Midbrain (tissue), 1 donor: ENCODE measurements around the gene TNFRSF25.
"Not testable (repeated sequence)": the region's sequence is repeated elsewhere in the genome, so short reads cannot be mapped to it uniquely, and the experiment has no call there.

Experiments used
- DNase-seq: peaks from one replicate; lab custom pipeline; 2025; lab: John Stamatoyannopoulos, UW

The TNFRSF25 gene

DNA sequence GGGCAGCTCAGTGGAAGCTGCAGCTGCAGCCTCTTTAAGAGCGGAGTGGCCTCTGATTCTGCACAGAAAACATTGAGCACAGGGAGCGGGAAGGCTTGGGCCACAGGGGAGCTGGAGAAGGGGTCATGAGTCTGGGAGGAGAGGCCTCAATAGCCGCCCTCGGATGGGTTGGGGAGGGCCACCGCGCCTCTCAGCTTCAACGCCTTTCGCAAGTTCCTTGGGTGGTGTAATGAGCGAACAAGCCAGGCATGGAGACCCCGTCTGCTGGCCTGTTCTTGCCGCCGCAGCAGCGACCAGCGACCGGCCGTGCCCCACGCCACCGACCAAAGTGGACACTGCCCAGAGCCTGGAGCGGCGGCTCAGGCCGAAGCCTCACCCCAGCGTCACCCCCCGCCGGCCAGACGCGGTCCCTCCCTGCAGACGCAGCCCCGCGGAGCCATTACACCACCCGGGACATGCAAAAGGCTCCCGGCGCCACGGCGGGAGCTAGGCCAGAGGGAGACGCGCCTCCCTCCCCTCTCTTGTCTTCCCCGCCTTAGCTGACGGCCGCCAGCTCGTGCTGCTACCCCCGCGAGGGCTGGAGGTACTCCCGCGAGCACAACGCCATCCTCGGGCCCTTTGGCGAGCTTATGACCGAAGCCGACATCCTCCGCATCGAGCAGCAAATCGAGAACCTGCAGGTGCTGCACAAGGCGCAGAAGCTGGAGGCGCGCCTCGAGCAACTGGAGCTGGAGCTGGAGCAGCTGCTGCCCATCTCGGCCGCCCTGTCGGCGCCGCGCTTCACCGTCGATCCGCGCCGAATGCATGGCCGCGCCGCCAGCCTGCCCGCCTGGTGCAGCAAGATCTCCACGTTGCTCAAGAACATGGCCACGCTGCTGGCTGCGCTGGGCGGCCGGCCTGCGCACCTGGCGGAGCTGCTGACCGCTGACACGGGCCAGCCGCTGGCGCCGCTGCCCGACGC is 11.8 kb downstream of the TNFRSF25 start:
- not testable (repeated sequence) for DNase-seq

DNA sequence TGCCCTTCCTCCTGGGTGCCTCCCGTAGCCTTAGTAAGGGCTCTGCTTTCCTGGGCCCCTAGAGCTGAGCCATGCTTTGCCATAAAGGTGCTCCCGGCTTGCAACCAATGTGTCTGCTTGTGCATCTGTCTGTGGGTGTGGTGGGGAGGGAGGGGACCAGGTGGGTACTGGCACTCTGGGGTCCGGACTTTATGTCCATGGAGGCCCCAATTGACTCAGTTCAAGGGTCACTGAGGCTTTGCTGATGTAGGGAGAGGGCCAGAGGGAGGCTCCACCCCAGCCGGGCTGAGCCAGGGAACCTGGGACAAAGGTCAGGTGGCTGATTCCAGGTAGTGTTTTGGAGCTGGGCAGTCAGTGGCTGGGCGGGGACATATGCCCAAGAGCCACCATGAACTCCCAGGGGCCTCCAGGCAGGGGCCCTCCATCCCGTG is 15.0 kb downstream of the TNFRSF25 start:
- DNase-seq: no peak

DNA sequence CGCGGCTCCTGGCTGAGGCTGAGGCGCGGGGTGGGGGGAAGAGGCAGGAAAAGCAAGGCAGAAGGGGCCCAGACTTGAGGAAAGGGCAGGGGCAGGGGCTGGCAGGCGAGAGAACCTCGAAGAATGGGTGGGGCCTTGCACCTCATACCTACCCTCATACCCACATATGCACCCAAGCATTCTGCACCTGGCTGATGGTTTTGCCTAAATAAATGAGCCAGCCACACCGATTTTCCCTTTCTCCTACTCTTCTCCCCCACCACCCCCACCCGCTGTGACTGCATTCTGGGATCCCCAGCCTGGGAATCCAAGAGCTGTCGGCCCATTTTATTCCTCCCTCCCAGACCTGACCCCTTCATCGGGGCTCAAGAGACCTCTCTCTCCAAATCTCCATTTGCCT is 15.5 kb downstream of the TNFRSF25 start:
- not testable (repeated sequence) for DNase-seq

DNA sequence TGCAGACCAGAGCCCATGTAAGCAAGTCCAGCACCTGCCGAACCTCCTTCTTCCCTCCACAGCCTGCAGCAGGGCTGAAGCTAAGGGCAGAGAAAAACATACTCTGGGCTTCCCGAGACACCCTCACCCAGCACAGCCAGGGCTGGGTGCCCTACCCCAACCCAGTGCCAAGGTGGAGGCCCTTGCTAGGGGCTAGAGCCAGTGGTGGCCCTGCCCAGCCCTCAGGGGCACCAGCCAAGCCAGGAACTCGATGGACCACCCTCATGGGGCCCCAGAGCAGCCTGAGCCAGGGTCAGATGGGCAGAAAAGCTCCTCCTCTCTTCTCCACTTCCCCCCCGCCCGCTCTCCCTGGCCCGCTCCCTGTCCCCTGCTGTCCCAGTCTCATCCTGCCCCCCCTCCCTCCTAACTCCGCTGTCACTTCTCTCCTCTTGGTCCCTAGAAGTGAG is 15.9 kb downstream of the TNFRSF25 start:
- DNase-seq: no peak

DNA sequence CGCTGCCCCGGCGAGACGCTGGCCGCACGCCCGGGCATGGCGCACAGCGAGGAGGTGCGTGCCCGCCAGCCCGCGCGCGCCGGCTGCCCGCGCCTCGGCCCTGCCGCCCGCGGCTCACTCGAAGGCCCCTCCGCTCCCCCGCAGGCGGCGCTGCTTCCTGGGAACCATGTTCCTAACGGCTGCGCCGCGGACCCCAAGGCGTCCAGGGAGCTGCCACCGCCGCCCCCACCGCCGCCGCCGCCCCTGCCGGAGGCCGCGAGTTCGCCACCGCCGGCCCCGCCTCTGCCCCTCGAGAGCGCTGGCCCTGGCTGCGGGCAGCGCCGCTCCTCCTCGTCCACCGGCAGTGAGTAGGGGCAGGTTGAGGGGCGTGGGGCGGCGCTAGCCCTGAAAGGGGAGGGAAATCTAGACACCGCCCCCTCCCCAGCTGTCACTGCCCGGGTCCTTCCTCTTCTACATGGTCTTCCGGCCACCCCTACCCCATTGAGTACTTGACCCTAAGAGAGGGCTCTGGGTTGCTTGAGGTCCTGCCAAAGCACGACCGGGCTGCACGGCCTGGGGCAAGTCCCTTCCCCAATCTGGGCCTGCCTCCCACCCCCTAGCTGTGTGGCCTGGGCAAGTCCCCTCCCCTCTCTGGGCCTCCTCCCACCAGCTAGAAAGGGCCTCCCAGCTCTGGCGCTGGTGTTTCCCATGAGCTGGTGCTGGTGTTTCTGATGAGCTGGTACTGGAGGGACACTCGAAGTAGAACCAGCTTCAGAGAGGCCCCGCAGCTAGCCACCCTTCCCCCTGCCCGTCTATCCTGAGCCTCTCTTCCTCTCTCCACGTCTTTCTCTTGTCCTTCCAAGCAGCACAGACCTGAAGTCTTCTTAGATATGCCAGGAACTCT is 17.0 kb downstream of the TNFRSF25 start:
- peak; percentile 19 for DNase-seq

DNA sequence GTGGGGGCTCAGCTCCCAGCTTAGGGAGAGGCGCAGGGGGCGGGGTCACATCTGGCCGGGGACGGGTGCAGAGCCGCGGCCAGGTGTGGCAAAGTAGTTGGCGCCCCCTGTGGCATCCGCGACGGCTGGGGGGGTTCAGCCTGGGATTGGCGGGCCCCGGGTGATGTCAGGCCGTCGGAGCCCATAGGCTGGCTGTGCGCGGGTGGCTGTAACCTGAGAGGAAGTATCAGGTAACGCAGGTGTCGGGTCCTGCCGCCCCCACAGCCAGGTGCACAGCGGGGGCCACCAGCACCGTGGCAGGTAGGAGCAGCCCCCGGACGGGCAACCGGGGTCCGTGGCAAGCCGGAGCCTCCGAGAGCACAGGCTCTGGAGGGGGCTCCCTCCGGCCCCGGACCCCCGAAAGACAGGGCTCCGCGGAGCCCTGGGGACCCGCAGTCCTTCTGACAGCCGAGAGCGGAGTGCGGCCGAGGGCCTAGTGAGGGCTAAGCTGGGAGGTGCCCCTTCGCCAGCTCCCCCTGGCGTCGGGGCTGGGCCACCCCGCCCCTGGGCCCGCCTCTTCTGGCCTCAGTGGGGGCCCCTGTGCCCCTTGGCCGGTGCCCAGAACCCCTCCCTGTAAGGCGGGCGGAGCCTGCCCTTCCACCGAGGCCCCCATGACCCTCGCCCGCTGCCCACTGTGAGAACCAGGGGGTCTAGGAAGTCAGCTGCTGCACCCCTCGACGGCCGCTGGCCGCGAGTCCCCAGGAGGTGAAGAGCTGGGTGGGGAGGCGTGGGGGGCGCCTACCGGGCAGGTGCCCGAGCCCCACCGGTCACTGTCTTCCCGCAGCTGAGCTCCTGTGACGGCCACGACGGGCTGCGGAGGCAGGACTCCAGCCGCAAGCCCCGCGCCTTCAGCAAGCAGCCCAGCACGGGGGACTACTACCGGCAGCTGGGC is 17.9 kb downstream of the TNFRSF25 start:
- DNase-seq: no peak

DNA sequence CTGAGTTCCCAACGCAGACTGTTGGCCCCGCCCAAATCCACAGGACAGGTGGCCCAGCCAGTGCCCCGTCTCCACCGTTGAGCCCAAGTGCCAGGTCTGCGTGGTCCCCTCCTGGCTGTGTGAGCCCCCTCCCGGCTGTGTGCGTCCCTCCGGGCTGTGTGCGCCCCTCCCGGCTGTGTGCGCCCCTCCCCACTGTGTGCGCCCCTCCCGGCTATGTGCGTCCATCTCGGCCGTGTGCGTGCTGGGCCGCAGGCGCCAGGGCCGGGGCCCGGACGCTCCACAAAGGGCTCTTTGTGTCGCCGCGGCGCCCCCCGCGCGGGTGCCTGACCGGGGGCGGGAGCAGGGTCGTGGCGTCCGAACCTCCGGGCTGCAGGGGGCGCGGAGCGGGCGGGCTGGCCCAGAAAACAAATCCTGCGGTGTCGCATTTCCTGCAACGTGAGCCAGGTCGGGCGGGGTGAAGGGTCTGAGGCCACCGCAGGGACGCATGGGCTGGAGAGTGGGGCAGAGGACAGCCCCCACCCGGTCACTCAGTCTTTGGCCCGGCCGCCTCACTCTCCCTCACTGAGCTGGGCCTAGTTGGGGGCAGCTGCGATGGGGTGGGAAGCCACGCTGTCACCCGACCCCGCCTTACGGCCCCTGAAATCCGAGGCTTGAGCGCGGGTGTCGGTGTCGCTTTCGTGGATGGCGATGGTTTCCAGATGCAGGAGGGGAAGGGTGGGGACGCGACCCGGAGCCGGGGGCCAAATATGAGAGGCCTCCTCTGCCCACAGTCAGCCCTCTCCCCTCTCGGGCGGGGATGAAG is 18.8 kb downstream of the TNFRSF25 start:
- DNase-seq: no peak

DNA sequence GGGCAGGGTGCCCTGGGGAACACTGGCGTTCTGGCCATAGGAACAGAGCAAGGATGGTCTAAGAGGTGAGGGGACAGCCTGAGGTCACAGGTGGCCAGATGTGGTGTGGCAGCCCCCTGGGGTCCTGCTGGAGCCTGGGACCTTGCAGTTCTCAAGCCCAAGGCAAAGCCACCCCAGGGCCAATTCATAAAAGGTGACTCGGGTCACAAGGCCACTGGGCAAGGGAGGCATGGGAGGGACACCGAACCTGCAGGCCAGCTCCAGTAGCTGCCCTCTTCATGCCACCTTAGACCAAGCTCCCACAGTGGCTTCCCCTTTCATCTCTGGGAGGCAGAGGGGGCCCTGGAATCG is 19.3 kb downstream of the TNFRSF25 start:
- DNase-seq: no peak

DNA sequence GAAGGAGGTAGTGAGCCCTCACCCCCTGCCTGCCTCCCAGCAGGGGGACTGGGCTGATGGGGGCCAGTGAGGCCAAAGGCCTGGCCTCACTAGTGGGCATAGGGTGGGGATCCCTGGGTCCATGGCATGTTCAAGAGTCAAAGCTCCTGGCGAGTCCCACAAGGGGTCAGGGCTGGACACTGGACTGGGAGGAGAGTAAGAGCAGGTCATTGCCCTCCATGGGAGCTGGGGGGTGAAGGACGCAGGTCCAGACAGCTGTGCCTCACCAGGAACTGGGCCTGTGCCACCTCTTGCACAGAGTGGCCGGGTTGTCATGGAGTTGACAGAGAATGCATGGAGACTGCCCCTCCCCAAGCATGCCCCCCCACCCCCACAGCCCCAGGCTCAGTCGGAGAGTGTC is 20.0 kb downstream of the TNFRSF25 start:
- DNase-seq: not testable (repeated sequence)

DNA sequence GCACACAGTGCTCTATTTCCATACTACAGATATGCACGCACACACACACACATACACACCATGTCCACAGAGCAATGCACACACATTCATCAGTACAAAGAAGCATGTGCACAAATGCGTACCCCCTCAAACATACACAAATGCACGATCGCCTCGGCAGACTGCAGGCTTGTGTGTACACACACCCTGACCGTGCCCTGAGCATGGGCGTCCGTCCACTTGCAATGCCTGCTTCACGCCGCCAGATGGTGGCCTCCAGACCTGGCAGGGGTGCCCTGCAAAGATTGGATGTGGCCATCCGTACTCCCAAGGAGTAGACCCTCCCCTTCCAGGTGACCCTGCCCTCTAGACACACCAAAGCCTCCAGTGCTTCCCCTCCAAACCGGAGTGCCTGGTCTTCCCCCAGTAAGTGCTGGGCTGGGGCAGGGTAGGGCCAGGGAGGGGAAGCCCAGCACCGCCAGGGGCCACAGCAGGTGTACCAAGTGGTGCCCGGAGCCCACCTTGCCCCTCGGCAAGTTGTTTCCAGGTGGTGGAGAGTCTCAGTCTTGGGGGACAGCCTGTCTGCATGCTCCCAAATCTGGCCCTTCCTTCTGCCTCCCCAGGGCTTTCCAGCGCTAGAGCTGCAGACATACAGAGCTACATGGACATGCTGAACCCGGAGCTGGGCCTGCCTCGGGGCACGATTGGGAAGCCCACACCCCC is 20.8 kb downstream of the TNFRSF25 start:
- peak; percentile 0 for DNase-seq

DNA sequence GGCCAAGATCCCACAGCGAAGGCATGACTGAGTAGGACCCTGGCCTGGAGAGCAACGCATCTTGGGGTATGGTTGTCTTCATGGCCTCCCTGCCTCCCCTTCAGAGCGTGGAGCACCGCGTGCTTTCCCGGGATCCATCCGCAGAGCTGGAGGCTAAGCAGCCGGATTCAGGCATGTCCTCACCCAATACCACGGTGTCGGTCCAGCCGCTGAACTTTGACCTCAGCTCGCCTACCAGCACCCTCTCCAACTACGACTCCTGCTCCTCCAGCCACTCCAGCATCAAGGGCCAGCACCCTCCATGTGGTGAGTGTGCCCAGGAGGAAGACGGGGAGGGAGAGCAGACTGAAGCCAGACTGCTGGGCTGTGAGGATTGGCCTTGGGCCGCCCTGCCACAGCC is 21.6 kb downstream of the TNFRSF25 start:
- DNase-seq: no peak

DNA sequence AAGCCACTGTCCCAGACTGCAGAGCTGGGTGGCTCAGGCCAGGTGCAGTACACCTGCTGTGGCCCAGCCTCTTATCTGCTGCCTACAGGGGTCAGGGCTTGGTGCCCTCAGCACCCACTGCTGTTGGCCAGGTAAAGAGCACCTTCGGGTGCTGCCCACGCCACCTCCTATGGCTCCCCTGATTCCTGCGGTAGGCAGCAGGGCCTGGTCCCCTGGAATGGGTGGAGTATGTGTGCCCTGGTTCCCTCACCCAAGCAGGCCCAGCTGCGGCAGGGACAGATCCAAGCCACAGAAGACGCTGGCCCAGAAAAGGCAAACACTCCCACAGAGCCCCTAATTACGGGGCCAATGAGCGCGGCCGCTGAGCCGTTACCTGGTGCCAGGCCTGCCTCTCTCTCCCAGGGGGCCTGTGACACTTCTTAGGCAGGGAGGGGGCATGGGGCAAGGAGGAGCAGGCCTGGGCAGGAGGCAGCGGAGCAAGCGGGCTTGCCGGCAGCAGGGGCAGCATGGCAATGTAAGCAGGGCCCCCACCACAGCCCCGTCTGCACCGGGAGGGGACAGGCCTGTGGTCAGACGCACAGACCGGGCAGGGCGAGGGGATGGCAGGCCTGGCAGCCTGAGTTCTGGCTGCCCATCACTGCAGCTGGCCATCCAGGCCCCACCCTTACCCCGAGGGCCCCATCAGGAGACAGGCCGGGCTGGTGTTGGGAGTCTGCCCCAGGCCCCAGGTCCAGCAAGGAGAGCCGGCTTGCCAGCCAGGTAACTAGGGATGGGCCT is 22.4 kb downstream of the TNFRSF25 start:
- no peak for DNase-seq

DNA sequence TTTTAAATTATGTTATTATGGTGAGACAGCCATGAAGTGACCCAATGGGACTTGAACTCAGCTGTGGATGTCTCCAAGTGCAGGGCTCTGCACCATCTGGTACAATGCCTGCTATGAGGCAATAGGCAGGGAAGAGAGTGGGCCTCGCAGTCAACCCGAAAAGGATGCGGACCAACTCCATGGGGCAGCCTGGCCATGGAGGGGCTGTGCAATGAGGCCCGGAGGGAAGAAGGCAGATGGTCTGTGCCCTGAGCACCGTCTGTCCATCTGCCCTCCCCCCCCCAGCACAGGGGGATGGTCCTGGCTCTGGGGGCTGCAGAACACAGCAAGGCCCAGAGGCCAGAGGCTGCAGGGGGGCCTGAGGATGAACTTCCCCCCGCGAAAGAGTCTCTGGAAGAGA is 24.4 kb downstream of the TNFRSF25 start:
- no peak for DNase-seq

DNA sequence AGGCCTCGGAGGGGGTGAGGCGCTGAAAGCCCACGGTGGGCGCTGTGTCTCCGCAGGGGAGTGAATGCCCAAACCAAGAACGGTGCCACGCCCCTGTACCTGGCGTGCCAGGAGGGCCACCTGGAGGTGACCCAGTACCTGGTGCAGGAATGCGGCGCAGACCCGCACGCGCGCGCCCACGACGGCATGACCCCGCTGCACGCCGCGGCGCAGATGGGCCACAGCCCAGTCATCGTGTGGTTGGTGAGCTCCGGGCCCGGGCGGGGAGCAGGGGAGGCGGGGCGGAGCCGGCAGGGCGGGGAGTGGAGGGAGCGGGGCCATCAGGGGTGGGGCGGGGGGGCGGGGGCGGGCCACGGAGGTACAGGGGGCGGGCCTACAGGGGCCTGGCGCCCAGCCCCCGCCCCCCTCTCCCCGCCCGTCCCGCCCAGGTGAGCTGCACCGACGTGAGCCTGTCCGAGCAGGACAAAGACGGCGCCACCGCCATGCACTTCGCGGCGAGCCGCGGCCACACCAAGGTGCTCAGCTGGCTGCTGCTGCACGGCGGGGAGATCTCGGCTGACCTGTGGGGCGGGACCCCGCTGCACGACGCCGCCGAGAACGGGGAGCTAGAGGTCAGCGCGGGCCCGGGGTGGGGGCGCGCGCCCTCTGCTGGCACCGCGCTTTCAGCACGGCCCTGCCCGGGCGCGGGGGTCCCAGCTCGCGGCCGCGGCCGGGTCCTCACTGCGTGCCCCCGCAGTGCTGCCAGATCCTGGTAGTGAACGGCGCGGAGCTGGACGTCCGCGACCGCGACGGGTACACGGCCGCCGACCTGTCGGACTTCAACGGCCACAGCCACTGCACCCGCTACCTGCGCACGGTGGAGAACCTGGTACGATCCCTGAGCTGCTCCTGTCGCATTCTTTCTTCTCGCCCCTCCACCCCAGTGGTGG is 25.5 kb downstream of the TNFRSF25 start:
- no peak for DNase-seq

DNA sequence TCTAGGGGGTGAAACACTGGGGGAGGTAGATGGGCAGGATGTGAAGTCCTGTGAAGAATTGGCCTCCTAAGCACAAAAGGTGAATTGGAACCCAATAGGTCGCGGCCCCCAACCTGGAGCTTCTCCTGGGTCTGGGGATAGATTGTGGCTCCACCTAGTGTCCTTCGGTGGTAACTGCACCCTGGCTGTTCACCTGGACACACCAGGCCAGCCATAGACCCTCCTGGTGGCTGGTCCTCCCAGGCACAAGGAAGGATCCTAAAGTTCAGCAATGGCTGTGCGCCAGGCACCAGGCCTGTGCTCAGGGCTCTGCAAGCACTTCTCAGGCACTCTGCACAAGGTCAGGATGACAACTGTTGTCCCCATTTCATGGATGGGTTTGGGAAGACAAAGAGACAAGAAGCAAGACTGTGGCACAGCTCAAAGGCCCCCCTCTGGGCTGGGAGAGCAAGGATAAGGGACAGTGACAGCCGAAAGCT is 27.9 kb downstream of the TNFRSF25 start:
- peak; percentile 37 for DNase-seq

DNA sequence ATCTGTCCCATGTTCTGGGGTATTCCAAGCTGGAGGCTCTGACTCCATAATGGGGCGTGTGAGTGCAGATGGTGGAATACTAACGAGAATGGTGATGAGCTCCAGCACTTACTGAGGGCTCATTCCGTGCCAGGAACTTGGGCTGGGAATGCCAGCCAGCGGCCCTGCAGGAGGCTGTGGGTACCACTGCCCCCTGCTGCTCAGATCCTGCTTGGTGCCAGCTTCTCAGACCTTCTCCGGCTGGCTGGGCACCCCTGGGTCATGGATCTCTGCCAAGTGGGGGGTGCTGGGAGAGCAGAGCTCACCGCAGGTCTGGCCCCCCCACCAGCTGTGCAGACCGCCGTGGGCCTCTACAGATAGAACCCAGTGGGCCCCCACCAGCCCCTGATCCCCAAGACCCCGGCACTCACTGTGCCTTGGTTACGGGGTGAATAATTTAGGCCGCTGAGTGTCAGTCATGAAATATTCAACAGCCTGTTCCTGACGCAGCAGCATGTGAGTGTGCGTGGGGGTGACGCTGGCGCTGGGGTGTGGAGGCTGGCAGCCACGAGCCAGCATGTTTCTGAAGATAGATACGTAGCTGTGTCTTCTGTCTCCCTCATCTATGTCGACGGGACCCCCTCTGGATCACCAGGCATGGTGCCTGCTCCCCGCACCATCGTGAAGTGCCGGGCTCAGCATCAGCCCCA is 28.8 kb downstream of the TNFRSF25 start:
- peak; percentile 41 for DNase-seq

DNA sequence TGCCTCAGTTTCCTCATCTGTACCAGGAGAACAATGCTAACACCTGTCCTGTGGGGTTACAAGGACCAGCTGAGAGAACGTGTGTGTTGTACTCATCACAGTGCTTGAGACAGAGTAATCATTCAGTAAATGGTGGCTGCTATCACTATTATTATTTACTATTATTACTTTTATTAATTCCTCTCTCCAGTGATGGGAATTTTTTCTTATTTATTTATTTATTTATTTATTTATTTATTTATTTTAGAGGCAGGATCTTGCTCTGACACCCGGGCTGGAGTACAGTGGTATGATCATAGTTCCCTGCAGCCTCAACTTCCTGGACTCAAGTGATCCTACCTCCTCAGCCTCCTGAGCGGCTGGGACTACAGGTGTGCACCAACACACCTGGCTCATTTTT is 29.7 kb downstream of the TNFRSF25 start:
- not testable (repeated sequence) for DNase-seq
